ENCODE measurements around the gene ZSCAN5A. TPM values are rescaled to one million over a fixed set of nuclear protein-coding genes. Genes with fewer than 3 reads are reported as not detected.

ZSCAN5A gene
- total and polyA plus RNA-seq, 2 donors (not counting 1 experiment from before 2014, with no cell fraction given), result 5.2 to 24.8 TPM

DNA sequence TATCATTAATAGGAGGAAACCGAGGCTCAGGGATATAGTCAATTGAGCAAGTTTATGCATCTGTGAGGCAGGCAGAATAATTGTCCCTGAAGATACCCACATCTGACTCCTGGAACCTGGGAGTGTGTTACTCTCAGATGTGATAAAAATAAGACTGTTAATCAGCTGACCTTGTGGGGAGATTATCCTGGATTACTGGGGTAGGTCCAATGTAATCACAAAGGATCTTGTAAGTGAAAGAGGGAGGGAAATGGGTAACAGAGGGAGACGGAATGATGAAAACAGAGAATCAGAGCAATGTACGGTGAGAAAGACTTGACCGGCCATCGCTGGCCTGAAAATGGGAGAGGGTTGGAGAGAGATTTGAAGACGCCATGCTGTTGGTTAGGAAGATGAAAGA, 45.3 kb downstream of the ZSCAN5A start:
- Histone ChIP-seq H3K79me2 (ENCODE audit: control insufficient read depth, insufficient read depth, low read length) (no peaks in the 10 kb centered on the region), H3K27ac (ENCODE audit: low read length in 2 of 2) (no peak overlapping the region), H3K4me3 (ENCODE audit: control extremely low read depth in 1 of 5, extremely low read depth in 1 of 5, insufficient read depth in 1 of 5, low read depth in 2 of 5, low read length in 4 of 5) (no peak overlapping the region), H3K27me3 (replicated peaks in 1 of 4; ENCODE audit: control extremely low read depth in 1 of 4, control insufficient read depth in 3 of 4, insufficient read depth in 4 of 4, low read length in 3 of 4) (no peaks in the 10 kb centered on the region), H3K9me3 (ENCODE audit: control extremely low read depth in 1 of 3, control insufficient read depth in 2 of 3, insufficient read depth in 1 of 3, low read length in 2 of 3) (no peaks in the 10 kb centered on the region), H4K20me1 (ENCODE audit: control insufficient read depth, insufficient read depth, low read length, poor library complexity, severe bottlenecking) (no peaks in the 10 kb centered on the region), H3K4me2 (replicated peaks; ENCODE audit: low read depth, low read length, poor library complexity, severe bottlenecking) (no peak overlapping the region), H3K4me1 (ENCODE audit: control insufficient read depth in 2 of 2, insufficient read depth in 2 of 2, low read length in 2 of 2) (no peaks in the 10 kb centered on the region), H3K36me3 (replicated peaks in 1 of 2; ENCODE audit: control extremely low read depth in 1 of 2, control insufficient read depth in 1 of 2, extremely low read depth in 1 of 2, insufficient read depth in 2 of 2, low read length in 1 of 2) (no peaks in the 10 kb centered on the region), H3K9ac (ENCODE audit: low read length) (no peak overlapping the region), H2AFZ (ENCODE audit: insufficient read depth, low read depth, low read length, poor library complexity, severe bottlenecking) (no peak overlapping the region)
- no peaks in the 10 kb centered on the region for H3K9me3 Mint-ChIP-seq (ENCODE audit: insufficient read depth)
- H3K27me3 Mint-ChIP-seq, result no peaks in the 10 kb centered on the region
- intact Hi-C loops (cut with micrococcal nuclease), result no loop called here
- ChIA-PET POLR2A (no interaction called here), CTCF (interaction anchor here (1.4 to 2.0 kb wide), 2 partner anchors 16 to 64 kb away, joined by 3 to 14 read pairs; no protein-coding TSS in a partner anchor)
- TF ChIP-seq EZH2 (IDR thresholded peaks at IDR 0.05; ENCODE audit: borderline replicate concordance, insufficient read depth, low read depth, low read length, poor library complexity, severe bottlenecking), result no peak
- TF ChIP-seq CTCF (IDR thresholded peaks at IDR 0.05), result no peak
- 100% methylated on average over 5 of the region's 6 CpGs for WGBS (ENCODE audit: insufficient coverage)
- H3K4me1 Mint-ChIP-seq, result no peaks in the 10 kb centered on the region
- no peak for DNase-seq
- H3K27ac Mint-ChIP-seq, result no peak overlapping the region
- no peak overlapping the region for H3K4me3 Mint-ChIP-seq
- no peak for ATAC-seq (ENCODE audit: low read depth)

DNA sequence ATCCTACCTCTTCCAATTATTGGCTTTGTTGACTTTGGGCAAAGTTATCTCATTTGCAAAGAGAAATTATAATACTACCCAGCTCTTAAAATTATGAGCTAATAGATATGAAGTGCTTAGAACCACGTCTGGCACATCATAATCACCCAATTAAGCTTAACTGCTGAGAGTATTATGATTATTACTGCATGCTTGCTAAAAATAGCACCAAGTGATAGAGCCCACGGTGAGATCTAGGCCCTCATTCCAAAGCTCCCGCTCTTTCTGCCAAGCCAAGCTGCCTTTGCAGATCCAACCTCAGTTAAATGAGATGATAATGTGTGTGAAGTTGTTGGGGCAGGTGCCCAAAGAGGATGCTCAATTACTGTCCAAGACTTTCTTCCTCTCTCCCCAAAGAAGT, 48.6 kb downstream of the ZSCAN5A start:
- CTCF ChIA-PET, result interaction anchor here (3.7 kb wide), 1 partner anchor 13 kb away, joined by 21 read pairs; no protein-coding TSS in a partner anchor

More for the DNA sequence above, 48.6 kb downstream of the ZSCAN5A start:
- Histone ChIP-seq H2AFZ (ENCODE audit: insufficient read depth, low read depth, low read length, poor library complexity, severe bottlenecking) (no peak overlapping the region), H3K27ac (ENCODE audit: low read length in 2 of 2) (no peak overlapping the region), H3K4me3 (ENCODE audit: control extremely low read depth in 1 of 5, extremely low read depth in 1 of 5, insufficient read depth in 1 of 5, low read depth in 2 of 5, low read length in 4 of 5) (no peak overlapping the region), H3K4me1 (ENCODE audit: control insufficient read depth in 2 of 2, insufficient read depth in 2 of 2, low read length in 2 of 2) (no peaks in the 10 kb centered on the region), H3K4me2 (replicated peaks; ENCODE audit: low read depth, low read length, poor library complexity, severe bottlenecking) (no peak overlapping the region), H3K79me2 (ENCODE audit: control insufficient read depth, insufficient read depth, low read length) (no peaks in the 10 kb centered on the region), H3K27me3 (replicated peaks in 1 of 4; ENCODE audit: control extremely low read depth in 1 of 4, control insufficient read depth in 3 of 4, insufficient read depth in 4 of 4, low read length in 3 of 4) (no peaks in the 10 kb centered on the region), H3K36me3 (replicated peaks in 1 of 2; ENCODE audit: control extremely low read depth in 1 of 2, control insufficient read depth in 1 of 2, extremely low read depth in 1 of 2, insufficient read depth in 2 of 2, low read length in 1 of 2) (no peaks in the 10 kb centered on the region), H3K9ac (ENCODE audit: low read length) (no peak overlapping the region), H4K20me1 (ENCODE audit: control insufficient read depth, insufficient read depth, low read length, poor library complexity, severe bottlenecking) (no peaks in the 10 kb centered on the region), H3K9me3 (ENCODE audit: control extremely low read depth in 1 of 3, control insufficient read depth in 2 of 3, insufficient read depth in 1 of 3, low read length in 2 of 3) (no peaks in the 10 kb centered on the region)
- ATAC-seq (ENCODE audit: low read depth) (no peak), DNase-seq (no peak)
- POLR2A ChIA-PET, result no interaction called here
- no peaks in the 10 kb centered on the region for H3K4me1 Mint-ChIP-seq
- intact Hi-C loops (cut with micrococcal nuclease), result no loop called here
- TF ChIP-seq CTCF (IDR thresholded peaks at IDR 0.05), result no peak
- no peak for TF ChIP-seq EZH2 (IDR thresholded peaks at IDR 0.05; ENCODE audit: borderline replicate concordance, insufficient read depth, low read depth, low read length, poor library complexity, severe bottlenecking)
- WGBS (ENCODE audit: insufficient coverage), result 86% methylated on average over 2 of the region's 3 CpGs
- H3K27ac Mint-ChIP-seq, result no peak overlapping the region
- H3K27me3 Mint-ChIP-seq, result no peaks in the 10 kb centered on the region
- no peak overlapping the region for H3K4me3 Mint-ChIP-seq
- H3K9me3 Mint-ChIP-seq (ENCODE audit: insufficient read depth), result no peaks in the 10 kb centered on the region

Data from B cell (primary cell).